ENCODE results near the gene RMND1. TPM values are rescaled to one million over a fixed set of nuclear protein-coding genes. Genes with fewer than 3 reads are reported as not detected.

Gene RMND1
- total and polyA plus RNA-seq, 2 of the 13 experiments (the other 11 are each of a cell fraction or from before 2014, with no cell fraction given) = 34.0 to 72.5 TPM

DNA sequence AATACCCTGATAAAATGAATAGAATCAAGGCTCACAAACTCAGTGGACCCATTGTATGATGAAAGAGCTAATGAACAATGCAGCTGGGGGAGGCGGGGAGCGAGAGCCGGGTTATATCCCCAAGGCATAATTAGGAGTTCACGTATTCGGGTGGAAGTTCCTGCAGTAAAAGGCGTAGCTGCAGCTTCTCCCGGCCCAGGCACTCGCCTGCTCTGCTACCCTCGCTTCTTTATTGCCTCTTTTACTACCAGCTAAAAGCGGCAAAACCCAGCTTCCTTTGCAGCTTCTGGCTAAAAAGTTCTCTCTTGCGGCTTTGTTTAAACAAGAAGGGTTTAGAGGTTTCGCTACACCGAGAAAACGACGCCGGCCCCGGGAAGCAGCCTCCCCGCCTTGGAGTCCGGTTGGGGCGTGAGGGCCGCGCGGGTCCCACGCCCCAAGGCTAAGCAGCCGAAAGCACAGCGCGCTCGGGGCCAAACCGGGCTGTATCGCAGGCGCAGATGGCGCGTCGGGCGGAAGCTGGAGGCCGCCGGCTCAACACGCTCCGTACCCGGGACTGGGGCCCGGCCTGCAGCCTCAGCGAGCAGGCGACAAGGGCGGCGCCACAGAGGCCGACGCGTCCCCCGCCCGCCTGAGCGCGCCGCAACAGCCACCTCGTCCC, 62.2 kb downstream of the RMND1 start (continued):
- peak; percentile 32 for TF ChIP-seq ZNF235 (CRISPR knock-in tag; IDR thresholded peaks at IDR 0.05; ENCODE audit: borderline replicate concordance)
- peak; percentile 99 for TF ChIP-seq RBM39 (IDR thresholded peaks at IDR 0.05; ENCODE audit: low read depth, low read length, poor library complexity, severe bottlenecking)
- no peak for TF ChIP-seq CHD4 (IDR thresholded peaks at IDR 0.05; ENCODE audit: borderline replicate concordance, low read length)
- peak; percentile 48 for TF ChIP-seq TP53 (CRISPR knock-in tag; conservative IDR thresholded peaks at IDR 0.05)
- TF ChIP-seq ZNF180 (CRISPR knock-in tag; IDR thresholded peaks at IDR 0.05; ENCODE audit: borderline replicate concordance, low read depth) = peak; percentile 64; the same call in 1 of the 2 replicates
- peak; percentile 84; the same call in 1 of the 2 replicates for TF ChIP-seq ZNF530 (CRISPR knock-in tag; IDR thresholded peaks at IDR 0.05; ENCODE audit: low read depth)
- peak; percentile 57; the same call in 1 of the 2 replicates for TF ChIP-seq ESRRA (CRISPR knock-in tag; IDR thresholded peaks at IDR 0.05; ENCODE audit: low read depth)
- TF ChIP-seq HOXA5 (CRISPR knock-in tag; IDR thresholded peaks at IDR 0.05) = peak; percentile 92
- TF ChIP-seq, protein P1, sequence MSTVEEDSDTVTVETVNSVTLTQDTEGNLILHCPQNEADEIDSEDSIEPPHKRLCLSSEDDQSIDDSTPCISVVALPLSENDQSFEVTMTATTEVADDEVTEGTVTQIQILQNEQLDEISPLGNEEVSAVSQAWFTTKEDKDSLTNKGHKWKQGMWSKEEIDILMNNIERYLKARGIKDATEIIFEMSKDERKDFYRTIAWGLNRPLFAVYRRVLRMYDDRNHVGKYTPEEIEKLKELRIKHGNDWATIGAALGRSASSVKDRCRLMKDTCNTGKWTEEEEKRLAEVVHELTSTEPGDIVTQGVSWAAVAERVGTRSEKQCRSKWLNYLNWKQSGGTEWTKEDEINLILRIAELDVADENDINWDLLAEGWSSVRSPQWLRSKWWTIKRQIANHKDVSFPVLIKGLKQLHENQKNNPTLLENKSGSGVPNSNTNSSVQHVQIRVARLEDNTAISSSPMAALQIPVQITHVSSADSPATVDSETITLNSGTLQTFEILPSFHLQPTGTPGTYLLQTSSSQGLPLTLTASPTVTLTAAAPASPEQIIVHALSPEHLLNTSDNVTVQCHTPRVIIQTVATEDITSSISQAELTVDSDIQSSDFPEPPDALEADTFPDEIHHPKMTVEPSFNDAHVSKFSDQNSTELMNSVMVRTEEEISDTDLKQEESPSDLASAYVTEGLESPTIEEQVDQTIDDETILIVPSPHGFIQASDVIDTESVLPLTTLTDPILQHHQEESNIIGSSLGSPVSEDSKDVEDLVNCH (CRISPR knock-in tag; IDR thresholded peaks at IDR 0.05) = no peak
- no peak for TF ChIP-seq FOXA3 (CRISPR knock-in tag; IDR thresholded peaks at IDR 0.05)
- peak; percentile 59; the same call in 1 of the 2 replicates for TF ChIP-seq SNAI1 (CRISPR knock-in tag; IDR thresholded peaks at IDR 0.05; ENCODE audit: borderline replicate concordance)
- TF ChIP-seq SRSF1 (optimal IDR thresholded peaks at IDR 0.05; ENCODE audit: low read depth, low read length) = no peak
- peak; percentile 30; the same call in 1 of the 2 replicates for TF ChIP-seq ZNF558 (CRISPR knock-in tag; IDR thresholded peaks at IDR 0.05; ENCODE audit: borderline replicate concordance)
- TF ChIP-seq BORCS8-MEF2B (CRISPR knock-in tag; IDR thresholded peaks at IDR 0.05) = peak; percentile 76; the same call in 1 of the 2 replicates
- TF ChIP-seq, protein P2, sequence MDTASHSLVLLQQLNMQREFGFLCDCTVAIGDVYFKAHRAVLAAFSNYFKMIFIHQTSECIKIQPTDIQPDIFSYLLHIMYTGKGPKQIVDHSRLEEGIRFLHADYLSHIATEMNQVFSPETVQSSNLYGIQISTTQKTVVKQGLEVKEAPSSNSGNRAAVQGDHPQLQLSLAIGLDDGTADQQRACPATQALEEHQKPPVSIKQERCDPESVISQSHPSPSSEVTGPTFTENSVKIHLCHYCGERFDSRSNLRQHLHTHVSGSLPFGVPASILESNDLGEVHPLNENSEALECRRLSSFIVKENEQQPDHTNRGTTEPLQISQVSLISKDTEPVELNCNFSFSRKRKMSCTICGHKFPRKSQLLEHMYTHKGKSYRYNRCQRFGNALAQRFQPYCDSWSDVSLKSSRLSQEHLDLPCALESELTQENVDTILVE (CRISPR knock-in tag; IDR thresholded peaks at IDR 0.05) = no peak; the same call in 1 of the 2 replicates
- TF ChIP-seq, protein P3, sequence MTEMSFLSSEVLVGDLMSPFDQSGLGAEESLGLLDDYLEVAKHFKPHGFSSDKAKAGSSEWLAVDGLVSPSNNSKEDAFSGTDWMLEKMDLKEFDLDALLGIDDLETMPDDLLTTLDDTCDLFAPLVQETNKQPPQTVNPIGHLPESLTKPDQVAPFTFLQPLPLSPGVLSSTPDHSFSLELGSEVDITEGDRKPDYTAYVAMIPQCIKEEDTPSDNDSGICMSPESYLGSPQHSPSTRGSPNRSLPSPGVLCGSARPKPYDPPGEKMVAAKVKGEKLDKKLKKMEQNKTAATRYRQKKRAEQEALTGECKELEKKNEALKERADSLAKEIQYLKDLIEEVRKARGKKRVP (CRISPR knock-in tag; IDR thresholded peaks at IDR 0.05) = no peak; a peak in 1 of 4 replicates
- TF ChIP-seq ZNF296 (CRISPR knock-in tag; conservative IDR thresholded peaks at IDR 0.05) = 0 out of 2 replicates have a peak, but pooled peaks have one; percentile 68
- no peak for TF ChIP-seq ZNF207 (IDR thresholded peaks at IDR 0.05; ENCODE audit: borderline replicate concordance)
- TF ChIP-seq TARDBP (CRISPR knock-in tag; IDR thresholded peaks at IDR 0.05) = 0 out of 2 replicates have a peak, but pooled peaks have one; percentile 8
- TF ChIP-seq ZNF737 (CRISPR knock-in tag; IDR thresholded peaks at IDR 0.05; ENCODE audit: borderline replicate concordance) = peak; percentile 96; the same call in 1 of the 2 replicates
- TF ChIP-seq, protein P4, sequence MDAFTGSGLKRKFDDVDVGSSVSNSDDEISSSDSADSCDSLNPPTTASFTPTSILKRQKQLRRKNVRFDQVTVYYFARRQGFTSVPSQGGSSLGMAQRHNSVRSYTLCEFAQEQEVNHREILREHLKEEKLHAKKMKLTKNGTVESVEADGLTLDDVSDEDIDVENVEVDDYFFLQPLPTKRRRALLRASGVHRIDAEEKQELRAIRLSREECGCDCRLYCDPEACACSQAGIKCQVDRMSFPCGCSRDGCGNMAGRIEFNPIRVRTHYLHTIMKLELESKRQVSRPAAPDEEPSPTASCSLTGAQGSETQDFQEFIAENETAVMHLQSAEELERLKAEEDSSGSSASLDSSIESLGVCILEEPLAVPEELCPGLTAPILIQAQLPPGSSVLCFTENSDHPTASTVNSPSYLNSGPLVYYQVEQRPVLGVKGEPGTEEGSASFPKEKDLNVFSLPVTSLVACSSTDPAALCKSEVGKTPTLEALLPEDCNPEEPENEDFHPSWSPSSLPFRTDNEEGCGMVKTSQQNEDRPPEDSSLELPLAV (CRISPR knock-in tag; conservative IDR thresholded peaks at IDR 0.05; ENCODE audit: low read depth) = peak; percentile 58; the same call in 1 of the 2 replicates
- TF ChIP-seq, protein P5, sequence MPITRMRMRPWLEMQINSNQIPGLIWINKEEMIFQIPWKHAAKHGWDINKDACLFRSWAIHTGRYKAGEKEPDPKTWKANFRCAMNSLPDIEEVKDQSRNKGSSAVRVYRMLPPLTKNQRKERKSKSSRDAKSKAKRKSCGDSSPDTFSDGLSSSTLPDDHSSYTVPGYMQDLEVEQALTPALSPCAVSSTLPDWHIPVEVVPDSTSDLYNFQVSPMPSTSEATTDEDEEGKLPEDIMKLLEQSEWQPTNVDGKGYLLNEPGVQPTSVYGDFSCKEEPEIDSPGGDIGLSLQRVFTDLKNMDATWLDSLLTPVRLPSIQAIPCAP (CRISPR knock-in tag; IDR thresholded peaks at IDR 0.05; ENCODE audit: low read depth) = no peak

Data from HepG2 (cell line).